Measurements from ENCODE around the gene ATG12. TPM values are rescaled to one million over a fixed set of nuclear protein-coding genes. Genes with fewer than 3 reads are reported as not detected.

Gene ATG12
- total and polyA plus RNA-seq, 2 of the 8 experiments (the other 6 are each of a cell fraction or from before 2014, with no cell fraction given), result 23.8 to 49.3 TPM

- FAIRE-seq (no peak), DNase-seq (ENCODE audit: low read depth in 1 of 2, low spot score in 2 of 2) (no peak)
- Histone ChIP-seq H3K9me3 (ENCODE audit: insufficient read depth in 2 of 2, low read depth in 1 of 2, low read length in 1 of 2) (no peaks in the 10 kb centered on the region), H3K4me2 (ENCODE audit: insufficient read depth in 1 of 2, low read depth in 2 of 2, low read length in 2 of 2) (no peak overlapping the region), H3K36me3 (ENCODE audit: control insufficient read depth in 2 of 4, insufficient read depth in 4 of 4, low read length in 3 of 4) (peaks cover 0 to 16% (median 0%) of the 10 kb centered on the region in 4 experiments; a peak in 3 of 8 replicates), H4K91ac (replicated peaks; ENCODE audit: insufficient read length, low read length) (no peak overlapping the region), H3K18ac (ENCODE audit: extremely low read depth, low read length) (no peak overlapping the region), H3K23ac (ENCODE audit: insufficient read length) (no peak overlapping the region), H3K14ac (ENCODE audit: insufficient read length) (no peak overlapping the region), H3K79me2 (ENCODE audit: control insufficient read depth in 1 of 2, insufficient read depth in 2 of 2, low read length in 2 of 2) (no peaks in the 10 kb centered on the region), H4K5ac (ENCODE audit: insufficient read length, low read depth, low read length) (no peak overlapping the region), H2BK15ac (ENCODE audit: low read length) (no peak overlapping the region), H2BK5ac (ENCODE audit: low read depth, low read length) (no peak overlapping the region), H2BK12ac (ENCODE audit: low read depth, low read length) (no peak overlapping the region), H3K23me2 (ENCODE audit: low read depth, low read length) (no peaks in the 10 kb centered on the region), H4K20me1 (replicated peaks in 1 of 2; ENCODE audit: control insufficient read depth in 1 of 2, insufficient read depth in 2 of 2, low read length in 2 of 2) (no peaks in the 10 kb centered on the region), H3K4ac (replicated peaks; ENCODE audit: insufficient read length, low read depth, low read length) (no peak overlapping the region), H2BK120ac (replicated peaks; ENCODE audit: low read depth, low read length) (no peak overlapping the region), H3K27me3 (replicated peaks in 1 of 4; ENCODE audit: control insufficient read depth in 3 of 4, extremely low read depth in 1 of 4, insufficient read depth in 3 of 4, low read length in 3 of 4) (no peaks in the 10 kb centered on the region), H2AFZ (ENCODE audit: low read length) (no peak overlapping the region), H2BK20ac (ENCODE audit: low read length) (no peak overlapping the region), H2AK5ac (ENCODE audit: low read depth, low read length) (no peak overlapping the region), H3K56ac (replicated peaks; ENCODE audit: insufficient read length, low read depth, low read length) (no peak overlapping the region), H3K4me1 (replicated peaks in 1 of 4; ENCODE audit: control insufficient read depth in 3 of 4, insufficient read depth in 4 of 4, low read length in 3 of 4) (no peaks in the 10 kb centered on the region; a peak in 2 of 7 replicates), H3K79me1 (ENCODE audit: low read depth, low read length) (no peaks in the 10 kb centered on the region), H4K8ac (ENCODE audit: extremely low read depth, insufficient read depth, low read length) (no peak overlapping the region), H3K4me3 (ENCODE audit: extremely low read depth in 1 of 4, insufficient read depth in 2 of 4, low read depth in 3 of 4, low read length in 4 of 4) (no peak overlapping the region), H3K27ac (ENCODE audit: low read depth, low read length) (no peak overlapping the region), H3K9ac (replicated peaks in 1 of 4; ENCODE audit: extremely low read depth in 1 of 4, low read depth in 3 of 4, low read length in 3 of 4) (no peak overlapping the region)
- 96% methylated on average over 1 of the region's 1 CpG; no CpG with 5 or more reads in 1 of the 2 experiments for WGBS, 2 experiments (ENCODE audit: extremely low coverage in 1 of 2, insufficient coverage in 1 of 2, insufficient read length in 1 of 2, insufficient replicate concordance in 2 of 2, low coverage in 1 of 2, low lambda C conversion rate in 2 of 2, missing lambda C conversion rate in 1 of 2)
- POLR2A ChIA-PET (ENCODE audit: partially characterized antibody), result no interaction called here
- CTCF ChIA-PET (ENCODE audit: partially characterized antibody), result interaction anchor here (1.9 kb wide), 1 partner anchor 11 kb away, joined by 4 read pairs; no protein-coding TSS in a partner anchor
- TF ChIP-seq BCL11A (IDR thresholded peaks at IDR 0.05; ENCODE audit: low read depth in 2 of 2, low read length in 2 of 2) (no peak), TAF7 (optimal IDR thresholded peaks at IDR 0.05; ENCODE audit: borderline replicate concordance, low read depth, low read length) (no peak), HDAC2 (IDR thresholded peaks at IDR 0.05; ENCODE audit: borderline replicate concordance in 1 of 2, low read depth in 2 of 2, low read length in 2 of 2) (no peak), CBX8 (IDR thresholded peaks at IDR 0.05; ENCODE audit: borderline replicate concordance, low read depth, low read length) (no peak), SIRT6 (IDR thresholded peaks at IDR 0.05; ENCODE audit: low read length) (no peak), ZNF274 (IDR thresholded peaks at IDR 0.05; ENCODE audit: borderline replicate concordance, extremely low read depth, low read length) (no peak), CREB1 (IDR thresholded peaks at IDR 0.05) (no peak), KDM1A (IDR thresholded peaks at IDR 0.05; ENCODE audit: borderline replicate concordance, low read length) (no peak), BACH1 (IDR thresholded peaks at IDR 0.05; ENCODE audit: low read length) (no peak), GTF2F1 (IDR thresholded peaks at IDR 0.05; ENCODE audit: borderline replicate concordance, low read depth, low read length) (no peak), RNF2 (IDR thresholded peaks at IDR 0.05; ENCODE audit: borderline replicate concordance, low read depth, low read length, missing control alignments, poor library complexity, severe bottlenecking) (no peak), RAD21 (IDR thresholded peaks at IDR 0.05 in 1 of 2, conservative IDR thresholded peaks at IDR 0.05 in 1 of 2; ENCODE audit: low read depth in 2 of 2, low read length in 2 of 2) (no peak), BRCA1 (IDR thresholded peaks at IDR 0.05; ENCODE audit: low read depth, low read length) (no peak), TAF1 (IDR thresholded peaks at IDR 0.05; ENCODE audit: low read depth, low read length) (no peak)
Measured at GRCh38 chr5:115801984-115802383, 39.4 kb downstream of the ATG12 start.
